ENCODE measurements around the gene KRTAP17-1. TPM values are rescaled to one million over a fixed set of nuclear protein-coding genes. Genes with fewer than 3 reads are reported as not detected.

The KRTAP17-1 gene
- total RNA-seq, 1 experiment from 2014 or later = not detected

DNA sequence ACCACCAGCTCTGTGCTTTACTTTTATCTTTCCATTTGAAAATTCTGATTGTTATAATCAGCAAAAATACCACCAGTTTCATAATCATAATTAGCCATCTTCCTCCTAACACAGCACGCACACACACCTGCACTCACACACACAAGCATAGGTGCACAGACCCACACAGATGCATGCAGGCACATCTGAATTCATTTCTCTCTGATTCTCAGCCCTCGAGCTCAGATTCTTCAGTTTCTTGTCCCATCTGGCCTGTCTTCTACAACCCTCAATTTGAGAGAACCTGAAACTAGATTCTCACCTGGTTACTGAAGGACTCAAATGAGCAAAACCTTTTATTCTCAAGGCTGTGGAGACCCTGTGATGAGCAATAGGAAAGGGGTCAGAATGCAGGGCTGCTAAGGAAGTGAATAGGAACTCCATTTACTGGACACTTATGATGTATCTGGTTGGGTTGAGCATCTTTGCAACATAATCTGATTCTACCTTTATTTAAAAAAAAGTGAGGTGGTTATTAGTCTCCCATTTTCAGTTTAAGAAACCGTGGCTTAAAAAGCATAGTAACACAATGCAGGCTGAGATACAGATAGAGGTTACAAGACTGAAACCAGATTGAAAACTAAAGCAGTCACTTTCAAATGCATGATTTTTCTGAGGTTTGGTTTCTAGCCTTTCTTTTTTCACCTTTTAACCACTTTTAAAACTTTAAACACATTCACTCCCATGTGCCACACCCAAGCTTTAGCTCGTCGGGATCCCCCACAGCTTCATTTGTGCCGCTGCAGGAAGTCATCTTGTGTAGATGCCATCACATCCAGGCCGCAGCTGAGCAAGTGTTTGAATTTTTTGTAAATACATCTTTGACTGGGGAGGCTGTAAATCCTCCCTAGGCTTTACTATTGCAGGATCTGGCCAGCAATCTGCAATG, 25.7 kb upstream of the KRTAP17-1 start:
- Histone ChIP-seq H3K79me2 (ENCODE audit: insufficient read depth, low read length) (no peaks in the 10 kb centered on the region), H3K14ac (ENCODE audit: insufficient read depth, low read length) (no peak overlapping the region), H2BK20ac (ENCODE audit: low read depth, low read length, poor library complexity, severe bottlenecking) (no peak overlapping the region), H3K23ac (ENCODE audit: insufficient read length, low read depth, low read length) (no peak overlapping the region), H4K5ac (ENCODE audit: insufficient read length, low read depth, low read length) (no peak overlapping the region), H2AFZ (ENCODE audit: low read length) (no peak overlapping the region), H3K4me2 (ENCODE audit: insufficient read depth, insufficient read length, low read length) (no peak overlapping the region), H2BK120ac (ENCODE audit: low read depth, low read length, poor library complexity, severe bottlenecking) (no peak overlapping the region), H3K18ac (ENCODE audit: insufficient read length, low read depth, low read length) (no peak overlapping the region), H3K4me1 (ENCODE audit: insufficient read depth, low read length) (no peaks in the 10 kb centered on the region), H3K9me3 (ENCODE audit: control insufficient read depth, low read depth, low read length) (no peaks in the 10 kb centered on the region), H2BK12ac (ENCODE audit: insufficient read length, low read depth, low read length) (no peak overlapping the region), H4K91ac (ENCODE audit: insufficient read length, low read depth, low read length) (no peak overlapping the region), H3T11ph (ENCODE audit: low read length) (no peak overlapping the region), H3K56ac (ENCODE audit: insufficient read length, low read depth, low read length) (no peak overlapping the region), H3K27ac (ENCODE audit: insufficient read length, low read depth, low read length) (no peak overlapping the region), H4K8ac (replicated peaks; ENCODE audit: insufficient read length, low read depth, low read length) (no peak overlapping the region), H2BK5ac (ENCODE audit: insufficient read length, low read length) (no peak overlapping the region), H3K9ac (ENCODE audit: extremely low read depth, insufficient read length, low read length) (no peak overlapping the region), H2AK5ac (ENCODE audit: insufficient read length, low read length) (no peak overlapping the region), H3K4ac (ENCODE audit: low read depth, low read length) (no peak overlapping the region), H3K23me2 (ENCODE audit: insufficient read length, low read depth, low read length, poor library complexity, severe bottlenecking) (no peaks in the 10 kb centered on the region), H2BK15ac (ENCODE audit: low read depth, low read length) (no peak overlapping the region), H3K27me3 (ENCODE audit: insufficient read depth, low read length) (no peaks in the 10 kb centered on the region), H3K79me1 (ENCODE audit: insufficient read depth, low read depth, low read length, poor library complexity, severe bottlenecking) (no peaks in the 10 kb centered on the region), H4K20me1 (ENCODE audit: control insufficient read depth, insufficient read depth, insufficient read length) (no peaks in the 10 kb centered on the region)
- TF ChIP-seq, protein P1, sequence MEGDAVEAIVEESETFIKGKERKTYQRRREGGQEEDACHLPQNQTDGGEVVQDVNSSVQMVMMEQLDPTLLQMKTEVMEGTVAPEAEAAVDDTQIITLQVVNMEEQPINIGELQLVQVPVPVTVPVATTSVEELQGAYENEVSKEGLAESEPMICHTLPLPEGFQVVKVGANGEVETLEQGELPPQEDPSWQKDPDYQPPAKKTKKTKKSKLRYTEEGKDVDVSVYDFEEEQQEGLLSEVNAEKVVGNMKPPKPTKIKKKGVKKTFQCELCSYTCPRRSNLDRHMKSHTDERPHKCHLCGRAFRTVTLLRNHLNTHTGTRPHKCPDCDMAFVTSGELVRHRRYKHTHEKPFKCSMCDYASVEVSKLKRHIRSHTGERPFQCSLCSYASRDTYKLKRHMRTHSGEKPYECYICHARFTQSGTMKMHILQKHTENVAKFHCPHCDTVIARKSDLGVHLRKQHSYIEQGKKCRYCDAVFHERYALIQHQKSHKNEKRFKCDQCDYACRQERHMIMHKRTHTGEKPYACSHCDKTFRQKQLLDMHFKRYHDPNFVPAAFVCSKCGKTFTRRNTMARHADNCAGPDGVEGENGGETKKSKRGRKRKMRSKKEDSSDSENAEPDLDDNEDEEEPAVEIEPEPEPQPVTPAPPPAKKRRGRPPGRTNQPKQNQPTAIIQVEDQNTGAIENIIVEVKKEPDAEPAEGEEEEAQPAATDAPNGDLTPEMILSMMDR (conservative IDR thresholded peaks at IDR 0.05) = no peak
- WGBS (ENCODE audit: extremely low coverage, insufficient read length, low lambda C conversion rate) = no CpG with 5 or more reads among the region's 7 CpGs
- Mint-ChIP-seq H3K27ac (no peak overlapping the region), H3K36me3 (ENCODE audit: insufficient read depth in 1 of 3, low read depth in 3 of 3) (peaks cover 2 to 19% (median 3%) of the 10 kb centered on the region in 3 experiments), H3K4me3 (no peak overlapping the region), H3K9me3 (peaks cover 13 to 20% of the 10 kb centered on the region in 2 experiments), H3K27me3 (ENCODE audit: low read depth) (peaks cover 13% of the 10 kb centered on the region), H3K4me1 (no peaks in the 10 kb centered on the region)
- no peak for DNase-seq

All from H9 (cell line).